ENCODE data around the gene CHAMP1. TPM values are rescaled to one million over a fixed set of nuclear protein-coding genes. Genes with fewer than 3 reads are reported as not detected.

The CHAMP1 gene
- polyA plus RNA-seq, 6 donors from 2014 or later: 5.6 to 26.3 (median 17.7) TPM

GRCh38 chr13:114310956-114311355, 3.3 kb upstream of the CHAMP1 start:
- no peak for ATAC-seq (ENCODE audit: low read depth in 2 of 2)
- DNase-seq: no peak
- Mint-ChIP-seq H3K36me3 (peaks cover 0 to 7% of the 10 kb centered on the region in 2 donors), H3K4me1 (peaks cover 23 to 26% (median 23%) of the 10 kb centered on the region in 3 donors), H3K4me3 (no peak overlapping the region), H3K27ac (no peak overlapping the region), H3K9me3 (no peaks in the 10 kb centered on the region), H3K27me3 (no peaks in the 10 kb centered on the region)

DNA sequence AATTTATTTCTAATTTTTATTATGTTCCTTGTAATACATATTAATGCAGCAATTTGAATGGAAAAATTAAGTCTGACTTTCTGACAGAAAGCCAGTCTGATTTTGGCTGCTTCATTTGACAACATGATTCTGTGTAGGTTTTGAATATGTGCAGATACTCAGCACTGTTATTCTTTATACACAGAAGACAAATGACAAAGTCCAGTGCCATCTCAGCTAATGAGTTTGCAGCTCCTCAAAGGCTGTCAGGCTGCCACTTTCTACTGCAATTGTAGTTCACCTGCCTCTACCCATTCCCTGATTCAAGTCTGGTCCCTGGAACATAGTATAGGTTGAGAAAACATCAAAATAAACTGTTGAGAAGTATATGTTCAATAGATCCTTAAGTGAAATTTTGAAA, 2.9 kb upstream of the CHAMP1 start:
- Mint-ChIP-seq H3K4me3 (no peak overlapping the region), H3K27ac (no peak overlapping the region), H3K4me1 (peaks cover 23 to 26% (median 23%) of the 10 kb centered on the region in 3 donors), H3K27me3 (no peaks in the 10 kb centered on the region), H3K9me3 (no peaks in the 10 kb centered on the region), H3K36me3 (peaks cover 0 to 7% of the 10 kb centered on the region in 2 donors)
- no peak for ATAC-seq (ENCODE audit: low read depth in 2 of 2)
- no peak for DNase-seq

GRCh38 chr13:114311908-114312307, 2.4 kb upstream of the CHAMP1 start:
- DNase-seq (no peak), ATAC-seq (ENCODE audit: low read depth in 2 of 2) (no peak)
- Mint-ChIP-seq H3K4me3 (no peak overlapping the region), H3K27me3 (no peaks in the 10 kb centered on the region), H3K9me3 (no peaks in the 10 kb centered on the region), H3K27ac (no peak overlapping the region), H3K36me3 (peaks cover 0 to 3% of the 10 kb centered on the region in 2 donors), H3K4me1 (peaks cover 23 to 27% (median 23%) of the 10 kb centered on the region in 3 donors)

DNA sequence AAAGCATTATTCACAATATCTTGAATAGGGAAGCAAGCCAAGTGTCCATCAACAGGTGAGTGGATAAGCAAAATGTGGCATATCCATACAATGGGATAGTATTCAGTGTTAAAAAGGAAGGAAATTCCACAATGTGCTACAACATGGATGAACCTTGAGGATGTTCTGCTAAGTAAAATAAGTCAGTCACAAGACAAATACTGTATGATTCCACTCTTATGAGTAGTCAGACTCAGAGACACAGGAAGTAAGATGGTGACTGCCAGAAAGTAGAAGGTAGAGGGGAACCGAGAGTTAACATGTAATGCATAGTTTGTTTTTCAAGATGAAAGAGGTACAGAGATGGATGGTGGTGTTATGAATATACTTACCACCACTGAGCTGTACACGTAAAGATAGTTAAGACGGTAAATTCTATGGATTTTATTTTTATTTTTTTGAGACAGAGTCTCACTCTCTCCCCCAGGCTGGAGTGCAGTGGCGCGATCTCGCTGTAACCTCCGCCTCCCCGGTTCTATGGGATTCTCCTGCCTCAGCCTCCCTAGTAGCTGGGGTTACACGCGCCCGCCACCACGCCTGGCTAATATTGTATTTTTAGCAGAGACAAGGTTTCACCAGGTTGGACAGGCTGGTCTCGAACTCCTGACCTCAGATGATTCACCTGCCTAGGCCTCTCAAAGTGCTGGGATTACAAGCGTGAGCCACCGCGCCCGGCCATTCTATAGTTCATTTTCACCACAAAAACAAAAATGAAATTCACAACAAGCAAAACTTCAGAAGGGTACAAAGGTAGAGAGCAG, 1.0 kb upstream of the CHAMP1 start:
- Mint-ChIP-seq H3K27me3 (no peaks in the 10 kb centered on the region), H3K36me3 (no peaks in the 10 kb centered on the region), H3K4me3 (peak overlapping the region; percentile 81 to 95 (median 90)), H3K4me1 (peaks cover 23 to 34% (median 31%) of the 10 kb centered on the region in 3 donors), H3K9me3 (no peaks in the 10 kb centered on the region), H3K27ac (peak overlapping the region; percentile 70 to 94 (median 92))
- DNase-seq: no peak
- no peak for ATAC-seq (ENCODE audit: low read depth in 2 of 2)

GRCh38 chr13:114315074-114315785, 927 bp downstream of the CHAMP1 start:
- peaks cover 37 to 53% (median 51%) of the 10 kb centered on the region in 3 donors for H3K4me1 Mint-ChIP-seq
- peaks cover 2 to 7% of the 10 kb centered on the region in 2 donors for H3K36me3 Mint-ChIP-seq
- no peaks in the 10 kb centered on the region for H3K9me3 Mint-ChIP-seq
- DNase-seq (peak; percentile 65), ATAC-seq (ENCODE audit: low read depth in 2 of 2) (peak; percentile 61 to 62)
- H3K4me3 Mint-ChIP-seq: peak overlapping the region; percentile 77 to 93 (median 88)
- H3K27me3 Mint-ChIP-seq: no peaks in the 10 kb centered on the region
- peak overlapping the region; percentile 84 to 97 (median 86) for H3K27ac Mint-ChIP-seq

GRCh38 chr13:114318624-114319023, 4.3 kb downstream of the CHAMP1 start:
- Mint-ChIP-seq H3K36me3 (peaks cover 7 to 26% of the 10 kb centered on the region in 2 donors), H3K4me1 (peaks cover 30 to 48% (median 47%) of the 10 kb centered on the region in 3 donors), H3K9me3 (peaks cover 0 to 2% (median 0%) of the 10 kb centered on the region in 7 donors), H3K27me3 (no peaks in the 10 kb centered on the region), H3K4me3 (no peak overlapping the region), H3K27ac (peak overlapping the region in 4 of 6 donors; percentile 16 to 75 (median 60))
- DNase-seq (no peak), ATAC-seq (ENCODE audit: low read depth in 2 of 2) (no peak)

DNA sequence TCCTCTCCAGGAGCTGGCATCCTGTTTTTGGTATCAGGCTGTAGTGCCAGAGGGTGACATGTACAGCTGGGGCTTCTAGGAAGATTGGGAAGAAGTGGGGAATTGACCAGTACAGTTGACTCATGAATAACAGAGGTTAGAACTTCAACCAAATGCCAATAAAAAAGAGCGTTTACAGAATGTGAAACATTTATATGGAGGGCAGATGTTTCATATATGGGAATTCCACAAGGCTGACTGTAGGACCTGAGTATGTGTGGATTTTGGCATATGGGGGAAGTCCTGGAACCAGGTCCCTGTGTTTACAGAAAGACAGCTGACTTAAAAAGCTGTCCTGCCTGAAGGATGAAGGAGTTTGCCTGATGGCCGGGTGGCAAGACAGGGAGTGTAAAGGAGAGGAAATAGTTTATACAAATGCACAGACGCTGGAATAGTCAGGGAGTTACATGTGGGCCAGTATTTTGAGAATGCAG, 5.2 kb downstream of the CHAMP1 start:
- Mint-ChIP-seq H3K27ac (peak overlapping the region; percentile 25 to 90 (median 69)), H3K9me3 (peaks cover 0 to 2% (median 0%) of the 10 kb centered on the region in 7 donors), H3K4me1 (peaks cover 32 to 45% (median 43%) of the 10 kb centered on the region in 3 donors), H3K36me3 (peaks cover 14 to 34% of the 10 kb centered on the region in 2 donors), H3K4me3 (peak overlapping the region in 2 of 8 donors; percentile 0 to 35), H3K27me3 (no peaks in the 10 kb centered on the region)
- DNase-seq (no peak), ATAC-seq (ENCODE audit: low read depth in 2 of 2) (no peak)

- H3K36me3 Mint-ChIP-seq: peaks cover 19 to 38% of the 10 kb centered on the region in 2 donors
- H3K9me3 Mint-ChIP-seq: peaks cover 0 to 2% (median 0%) of the 10 kb centered on the region in 7 donors
- peak overlapping the region; percentile 59 to 73 (median 66) for H3K27ac Mint-ChIP-seq
- DNase-seq (no peak), ATAC-seq (ENCODE audit: low read depth in 2 of 2) (no peak)
- no peaks in the 10 kb centered on the region for H3K27me3 Mint-ChIP-seq
- H3K4me1 Mint-ChIP-seq: peaks cover 28 to 44% (median 38%) of the 10 kb centered on the region in 3 donors
- H3K4me3 Mint-ChIP-seq: peak overlapping the region in 1 of 8 donors; percentile 32
Observed at GRCh38 chr13:114320065-114320464, 5.8 kb downstream of the CHAMP1 start.

DNA sequence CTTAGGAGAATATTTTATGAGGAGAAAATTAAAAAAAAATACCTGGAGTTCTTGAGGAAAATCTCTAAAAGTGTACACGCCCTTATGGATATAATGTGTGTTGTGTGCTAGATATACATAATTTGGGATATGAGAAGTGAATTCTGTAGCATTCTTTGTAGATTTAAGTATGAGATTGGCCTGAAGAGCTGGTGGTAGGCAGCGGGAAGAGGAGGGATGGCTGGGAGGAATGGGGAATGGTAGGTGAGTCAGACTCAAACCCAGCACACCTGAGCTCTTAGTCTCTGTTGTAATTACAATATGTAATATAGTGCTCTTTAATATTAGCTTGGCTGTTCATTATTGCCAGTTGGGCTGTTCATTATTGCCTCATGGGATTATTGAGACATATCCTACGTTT, 7.0 kb downstream of the CHAMP1 start:
- DNase-seq: no peak
- no peak for ATAC-seq (ENCODE audit: low read depth in 2 of 2)
- Mint-ChIP-seq H3K27me3 (no peaks in the 10 kb centered on the region), H3K4me3 (no peak overlapping the region), H3K27ac (peak overlapping the region in 3 of 6 donors; percentile 23 to 62 (median 35)), H3K9me3 (peaks cover 0 to 2% (median 0%) of the 10 kb centered on the region in 7 donors), H3K36me3 (peaks cover 28 to 43% of the 10 kb centered on the region in 2 donors), H3K4me1 (peaks cover 28 to 39% (median 35%) of the 10 kb centered on the region in 3 donors)

- H3K4me1 Mint-ChIP-seq: peaks cover 32 to 39% (median 38%) of the 10 kb centered on the region in 3 donors
- no peaks in the 10 kb centered on the region for H3K27me3 Mint-ChIP-seq
- no peak overlapping the region for H3K27ac Mint-ChIP-seq
- ATAC-seq (ENCODE audit: low read depth in 2 of 2) (no peak), DNase-seq (no peak)
- peaks cover 28 to 43% of the 10 kb centered on the region in 2 donors for H3K36me3 Mint-ChIP-seq
- H3K4me3 Mint-ChIP-seq: no peak overlapping the region
- peaks cover 0 to 2% (median 0%) of the 10 kb centered on the region in 7 donors for H3K9me3 Mint-ChIP-seq
Observed at GRCh38 chr13:114323349-114323748, 9.0 kb downstream of the CHAMP1 start.

DNA sequence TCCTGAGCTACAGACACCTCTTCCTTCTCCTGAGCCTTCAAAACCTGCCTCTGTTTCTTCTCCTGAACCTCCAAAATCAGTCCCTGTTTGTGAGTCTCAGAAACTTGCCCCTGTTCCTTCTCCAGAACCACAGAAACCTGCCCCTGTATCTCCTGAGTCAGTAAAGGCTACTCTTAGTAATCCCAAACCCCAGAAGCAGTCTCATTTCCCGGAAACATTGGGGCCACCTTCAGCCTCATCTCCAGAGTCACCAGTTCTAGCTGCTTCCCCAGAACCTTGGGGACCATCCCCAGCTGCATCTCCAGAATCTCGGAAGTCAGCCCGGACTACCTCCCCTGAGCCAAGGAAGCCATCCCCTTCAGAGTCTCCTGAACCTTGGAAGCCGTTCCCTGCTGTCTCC, 10.0 kb downstream of the CHAMP1 start:
- Mint-ChIP-seq H3K27ac (peak overlapping the region in 3 of 6 donors; percentile 9 to 75 (median 39)), H3K4me3 (no peak overlapping the region), H3K4me1 (peaks cover 27 to 30% (median 28%) of the 10 kb centered on the region in 3 donors)

DNA sequence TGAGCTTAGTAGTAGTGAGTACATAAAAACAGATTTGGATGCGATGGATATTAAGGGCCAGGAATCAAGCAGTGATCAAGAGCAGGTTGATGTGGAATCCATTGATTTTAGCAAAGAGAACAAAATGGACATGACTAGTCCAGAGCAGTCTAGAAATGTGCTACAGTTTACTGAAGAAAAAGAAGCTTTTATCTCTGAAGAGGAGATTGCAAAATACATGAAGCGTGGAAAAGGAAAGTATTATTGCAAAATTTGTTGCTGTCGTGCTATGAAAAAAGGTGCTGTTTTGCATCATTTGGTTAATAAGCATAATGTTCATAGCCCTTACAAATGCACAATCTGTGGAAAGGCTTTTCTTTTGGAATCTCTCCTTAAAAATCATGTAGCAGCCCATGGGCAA, 11.4 kb downstream of the CHAMP1 start:
- no peak for ATAC-seq (ENCODE audit: low read depth in 2 of 2)
- peak overlapping the region in 3 of 6 donors; percentile 6 to 46 (median 40) for H3K27ac Mint-ChIP-seq

More for the DNA sequence above, 10.0 kb downstream of the CHAMP1 start:
- H3K36me3 Mint-ChIP-seq: peaks cover 28 to 43% of the 10 kb centered on the region in 2 donors
- no peaks in the 10 kb centered on the region for H3K27me3 Mint-ChIP-seq
- peaks cover 0 to 2% (median 0%) of the 10 kb centered on the region in 7 donors for H3K9me3 Mint-ChIP-seq
- no peak for DNase-seq
- ATAC-seq (ENCODE audit: low read depth in 2 of 2): no peak

GRCh38 chr13:114328034-114328433, 13.7 kb downstream of the CHAMP1 start:
- H3K36me3 Mint-ChIP-seq: peaks cover 19 to 20% of the 10 kb centered on the region in 2 donors
- H3K27ac Mint-ChIP-seq: peak overlapping the region in 3 of 6 donors; percentile 61 to 88 (median 84)
- H3K4me1 Mint-ChIP-seq: peaks cover 15 to 19% (median 17%) of the 10 kb centered on the region in 3 donors
- ATAC-seq (ENCODE audit: low read depth in 2 of 2) (no peak), DNase-seq (no peak)
- no peaks in the 10 kb centered on the region for H3K9me3 Mint-ChIP-seq
- no peaks in the 10 kb centered on the region for H3K27me3 Mint-ChIP-seq
- H3K4me3 Mint-ChIP-seq: no peak overlapping the region

More for the DNA sequence above, 11.4 kb downstream of the CHAMP1 start:
- Mint-ChIP-seq H3K4me3 (no peak overlapping the region), H3K36me3 (peaks cover 20 to 32% of the 10 kb centered on the region in 2 donors), H3K27me3 (no peaks in the 10 kb centered on the region), H3K4me1 (peaks cover 15 to 17% (median 15%) of the 10 kb centered on the region in 3 donors), H3K9me3 (no peaks in the 10 kb centered on the region)
- DNase-seq: no peak

Data from naive B cell (primary cell).